Dendritic cell treated with granulocyte-macrophage colony-stimulating factor and Interleukin-4, amounts not matched to agents 40 ng/mL and 50 ng/mL, for 4 days (primary cell): Measurements from ENCODE around the gene PSG7.
"Not testable (repeated sequence)": the region's sequence is repeated elsewhere in the genome, so short reads cannot be mapped to it uniquely, and the experiment has no call there.

Source experiments
- H3K27ac Mint-ChIP-seq: one replicate; pipeline ENCODE4 v1.8.0; 2022; ENCODE audit warnings: mild to moderate bottlenecking, mixed read lengths
- H3K27me3 Mint-ChIP-seq: one replicate; pipeline ENCODE4 v1.8.0; 2022; ENCODE audit warnings: mild to moderate bottlenecking, mixed read lengths
- H3K36me3 Mint-ChIP-seq: one replicate; pipeline ENCODE4 v1.8.0; 2022; ENCODE audit warnings: low read depth, mixed read lengths
- H3K4me1 Mint-ChIP-seq: one replicate; pipeline ENCODE4 v1.8.0; 2022; ENCODE audit warnings: low read depth, mixed read lengths
- H3K4me3 Mint-ChIP-seq: one replicate; pipeline ENCODE4 v1.8.0; 2022; ENCODE audit warnings: mild to moderate bottlenecking, moderate library complexity, mixed read lengths
- H3K9me3 Mint-ChIP-seq: one replicate; pipeline ENCODE4 v1.8.0; 2022; ENCODE audit warnings: mixed read lengths
- intact Hi-C: fragments of 100-400 bp; cut with micrococcal nuclease; formaldehyde crosslinking; loops from one replicate; pipeline ENCODE4 v1.15.0; 2022

The PSG7 gene

DNA sequence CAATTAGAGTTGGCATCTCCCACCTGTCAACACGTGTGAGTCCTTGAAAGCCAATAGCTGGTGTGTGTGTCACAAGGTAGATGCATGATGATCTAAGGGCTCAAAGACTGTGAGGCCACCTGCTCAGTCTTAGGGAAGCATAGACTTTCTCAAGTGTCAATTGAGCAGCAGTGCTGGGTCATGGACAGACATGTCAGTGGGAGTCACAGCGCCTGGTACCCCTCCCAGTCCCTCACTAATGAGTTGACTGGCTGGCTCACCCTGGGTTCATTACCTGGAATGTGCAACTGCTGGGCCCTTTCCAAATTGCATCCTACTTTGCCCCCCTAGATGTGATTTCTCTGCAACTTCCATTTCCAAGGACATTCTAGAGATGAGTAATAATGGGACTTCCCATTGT is 10.2 kb downstream of the PSG7 start:
- Mint-ChIP-seq H3K27ac (no peak overlapping the region), H3K27me3 (no peaks in the 10 kb centered on the region), H3K9me3 (no peaks in the 10 kb centered on the region), H3K36me3 (no peaks in the 10 kb centered on the region), H3K4me1 (no peaks in the 10 kb centered on the region), H3K4me3 (no peak overlapping the region)
- intact Hi-C loops: no loop called here

DNA sequence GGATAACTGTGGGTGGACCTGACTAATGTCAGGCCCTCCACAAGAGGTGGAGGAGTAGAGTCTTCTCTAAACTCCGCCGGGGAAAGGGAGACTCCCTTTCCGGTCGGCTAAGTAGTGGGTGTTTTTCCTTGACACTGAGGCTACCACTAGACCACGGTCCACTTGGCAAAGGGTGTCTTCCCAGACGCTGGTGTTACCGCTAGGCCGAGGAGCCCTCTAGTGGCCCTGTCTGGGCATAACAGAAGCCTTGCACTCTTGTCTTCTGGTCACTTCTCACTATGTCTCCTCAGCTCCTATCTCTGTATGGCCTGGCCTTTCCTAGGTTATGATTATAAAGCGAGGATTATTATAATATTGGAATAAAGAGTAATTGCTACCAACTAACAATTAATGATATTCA is 13.9 kb downstream of the PSG7 start:
- H3K36me3 Mint-ChIP-seq, H3K4me3 Mint-ChIP-seq, H3K27ac Mint-ChIP-seq, H3K9me3 Mint-ChIP-seq, H3K27me3 Mint-ChIP-seq, intact Hi-C loops, H3K4me1 Mint-ChIP-seq: not testable (repeated sequence)

GRCh38 chr19:42920971-42921370 is 16.0 kb downstream of the PSG7 start:
- H3K27me3 Mint-ChIP-seq, H3K36me3 Mint-ChIP-seq, H3K9me3 Mint-ChIP-seq, H3K4me3 Mint-ChIP-seq, H3K27ac Mint-ChIP-seq, H3K4me1 Mint-ChIP-seq, intact Hi-C loops: not testable (repeated sequence)

- no peaks in the 10 kb centered on the region for H3K4me1 Mint-ChIP-seq
- peaks cover 3% of the 10 kb centered on the region for H3K27me3 Mint-ChIP-seq
- no peaks in the 10 kb centered on the region for H3K9me3 Mint-ChIP-seq
- no peak overlapping the region for H3K27ac Mint-ChIP-seq
- no peak overlapping the region for H3K4me3 Mint-ChIP-seq
- intact Hi-C loops: no loop called here
- H3K36me3 Mint-ChIP-seq: no peaks in the 10 kb centered on the region
Measured at GRCh38 chr19:42919757-42920079, 17.3 kb downstream of the PSG7 start.

DNA sequence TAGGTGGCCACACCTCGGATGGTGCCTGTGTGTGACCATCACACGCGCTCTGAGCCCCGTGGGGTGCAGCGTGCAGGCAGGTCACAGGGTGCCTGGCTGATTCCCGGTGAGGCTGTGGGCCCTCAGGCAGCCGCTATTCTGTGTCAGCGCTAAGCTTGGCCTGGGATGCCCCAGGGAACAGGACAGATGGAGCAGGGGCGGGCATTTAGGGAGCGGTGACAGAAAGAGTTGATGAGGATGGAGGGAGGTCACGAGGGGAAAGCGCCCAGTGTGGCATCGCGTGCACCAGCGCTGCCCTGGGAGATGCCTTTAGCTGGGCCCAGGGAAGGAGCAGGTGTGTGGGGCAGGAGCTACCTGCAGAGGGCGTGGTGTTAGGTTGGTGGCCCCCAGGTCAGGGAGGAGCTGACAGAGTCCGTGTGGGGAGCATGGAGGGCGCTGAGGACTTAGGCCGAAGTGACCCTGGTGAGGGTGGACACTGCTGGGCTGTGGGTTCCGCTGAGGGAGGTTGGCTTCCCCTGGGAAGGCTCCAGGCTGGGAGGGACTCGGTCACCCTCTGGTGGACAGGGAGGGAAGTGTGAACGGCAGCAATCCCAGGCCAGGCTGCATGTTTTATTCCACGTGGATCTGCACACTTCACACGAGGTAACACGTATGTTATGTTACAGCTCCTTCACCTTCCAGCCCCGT is 17.8 kb downstream of the PSG7 start:
- H3K27me3 Mint-ChIP-seq, H3K36me3 Mint-ChIP-seq, H3K27ac Mint-ChIP-seq, H3K9me3 Mint-ChIP-seq, intact Hi-C loops, H3K4me1 Mint-ChIP-seq, H3K4me3 Mint-ChIP-seq: not testable (repeated sequence)

DNA sequence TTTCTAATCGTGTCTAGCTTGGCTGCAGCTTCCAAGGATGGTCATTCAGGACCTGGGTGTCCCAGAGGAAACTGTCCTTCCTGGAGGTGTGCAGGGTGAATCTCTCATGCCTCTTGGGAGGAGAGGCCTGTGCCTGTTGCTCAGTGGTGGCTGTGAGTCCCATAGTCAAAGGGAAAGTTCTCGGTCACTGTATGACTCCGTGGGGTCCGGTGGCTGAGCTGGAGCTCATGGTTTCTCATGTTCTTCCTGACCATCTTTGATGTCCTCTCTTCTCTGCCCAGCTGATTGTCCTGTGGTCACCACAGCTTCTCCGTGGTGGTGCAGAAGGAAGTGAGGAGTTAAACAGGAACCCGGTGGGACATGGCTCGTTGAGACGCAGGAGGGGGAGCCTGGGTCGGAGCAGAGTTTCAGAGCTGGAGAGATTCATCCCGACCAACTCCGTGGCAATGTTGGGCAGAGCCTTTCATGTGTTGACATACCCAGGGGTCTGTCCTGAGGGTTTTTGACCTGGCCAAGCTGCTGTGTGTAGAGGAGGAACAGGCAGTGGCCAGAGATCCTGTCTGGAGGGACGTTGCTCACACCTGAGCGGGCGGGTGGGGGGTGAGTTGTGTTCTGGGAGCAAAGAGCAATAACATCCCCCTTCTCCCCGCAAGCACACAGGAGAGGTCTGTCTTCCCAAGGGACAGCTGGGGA is 18.5 kb downstream of the PSG7 start:
- H3K9me3 Mint-ChIP-seq, H3K27me3 Mint-ChIP-seq, H3K36me3 Mint-ChIP-seq, H3K27ac Mint-ChIP-seq, H3K4me1 Mint-ChIP-seq, intact Hi-C loops, H3K4me3 Mint-ChIP-seq: not testable (repeated sequence)

- H3K9me3 Mint-ChIP-seq, H3K36me3 Mint-ChIP-seq, H3K27me3 Mint-ChIP-seq, H3K4me1 Mint-ChIP-seq, H3K27ac Mint-ChIP-seq, H3K4me3 Mint-ChIP-seq, intact Hi-C loops: not testable (repeated sequence)
Measured at GRCh38 chr19:42917634-42918033, 19.4 kb downstream of the PSG7 start, which contains the start of gene PSG6. TSS of gene PSG6 (minus strand) at chr19:42917894. CDS start at chr19:42917792, 102 bp downstream.

GRCh38 chr19:42916931-42917330 is 20.1 kb downstream of the PSG7 start:
- H3K27me3 Mint-ChIP-seq, H3K9me3 Mint-ChIP-seq, H3K36me3 Mint-ChIP-seq, intact Hi-C loops, H3K4me1 Mint-ChIP-seq, H3K4me3 Mint-ChIP-seq, H3K27ac Mint-ChIP-seq: not testable (repeated sequence)

GRCh38 chr19:42913516-42913915 is 23.5 kb downstream of the PSG7 start:
- H3K27me3 Mint-ChIP-seq, intact Hi-C loops, H3K9me3 Mint-ChIP-seq, H3K27ac Mint-ChIP-seq, H3K4me3 Mint-ChIP-seq, H3K36me3 Mint-ChIP-seq, H3K4me1 Mint-ChIP-seq: not testable (repeated sequence)

DNA sequence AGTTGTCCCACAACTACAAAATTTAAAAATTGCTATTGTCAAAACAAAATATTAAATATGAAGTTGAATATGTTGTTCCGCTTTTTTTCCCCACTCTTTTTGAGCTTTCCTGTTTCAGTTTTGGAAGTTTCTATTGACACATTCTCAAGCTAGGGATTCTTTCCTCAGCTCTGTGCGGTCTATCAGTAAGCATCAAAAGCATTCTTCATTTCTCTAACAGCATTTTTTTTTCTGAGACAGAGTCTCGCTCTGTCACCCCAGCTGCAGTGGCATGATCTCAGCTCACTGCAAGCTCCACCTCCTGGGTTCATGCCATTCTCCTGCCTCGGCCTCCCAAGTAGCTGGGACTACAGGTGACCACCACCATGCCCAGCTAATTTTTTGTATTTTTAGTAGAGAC is 24.1 kb downstream of the PSG7 start:
- H3K9me3 Mint-ChIP-seq, H3K36me3 Mint-ChIP-seq, intact Hi-C loops, H3K27me3 Mint-ChIP-seq, H3K4me1 Mint-ChIP-seq, H3K4me3 Mint-ChIP-seq, H3K27ac Mint-ChIP-seq: not testable (repeated sequence)

DNA sequence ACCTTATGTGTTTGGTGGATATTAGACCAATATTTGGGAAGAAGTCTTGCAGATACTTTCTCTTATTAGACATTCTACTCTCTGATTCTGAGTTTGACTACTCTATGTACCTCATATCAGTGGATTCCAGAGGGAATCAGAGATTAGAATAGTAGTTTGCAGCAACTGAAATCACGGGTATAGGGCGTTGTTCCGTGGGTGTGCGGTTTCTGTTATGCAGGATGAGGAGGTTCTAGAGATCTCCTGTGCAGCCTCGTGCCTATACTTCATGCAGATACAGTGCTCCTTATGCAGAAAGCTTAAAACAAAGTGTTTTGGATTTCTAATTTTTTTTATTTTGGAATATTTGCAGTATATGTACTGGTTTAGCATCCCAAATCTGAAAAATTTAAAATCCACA is 25.3 kb downstream of the PSG7 start:
- H3K4me3 Mint-ChIP-seq, H3K9me3 Mint-ChIP-seq, H3K4me1 Mint-ChIP-seq, intact Hi-C loops, H3K27ac Mint-ChIP-seq, H3K27me3 Mint-ChIP-seq, H3K36me3 Mint-ChIP-seq: not testable (repeated sequence)

DNA sequence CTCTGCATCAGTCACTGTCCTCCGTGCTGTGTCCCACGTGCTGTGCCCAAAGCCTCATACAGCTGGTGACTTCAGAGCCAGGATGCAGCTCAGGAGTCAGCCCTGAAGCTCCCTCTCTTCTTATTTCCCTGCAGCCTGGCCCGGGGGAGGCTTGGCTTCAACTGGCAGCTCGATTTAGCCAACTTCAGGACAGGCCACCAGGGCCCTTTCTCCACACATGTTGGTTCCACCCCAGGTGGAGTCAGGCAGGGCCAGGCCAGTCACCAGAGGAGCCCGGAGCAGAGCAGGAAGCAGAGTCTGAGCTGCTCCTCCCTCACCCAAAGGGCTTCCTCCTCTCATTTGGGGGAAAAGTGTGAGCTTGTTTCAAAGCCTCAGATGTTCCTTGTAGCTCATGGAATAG is 30.8 kb downstream of the PSG7 start:
- H3K36me3 Mint-ChIP-seq, H3K27ac Mint-ChIP-seq, H3K27me3 Mint-ChIP-seq, H3K4me3 Mint-ChIP-seq, H3K9me3 Mint-ChIP-seq, intact Hi-C loops, H3K4me1 Mint-ChIP-seq: not testable (repeated sequence)

- H3K36me3 Mint-ChIP-seq, H3K4me1 Mint-ChIP-seq, H3K27me3 Mint-ChIP-seq, H3K9me3 Mint-ChIP-seq, H3K4me3 Mint-ChIP-seq, intact Hi-C loops, H3K27ac Mint-ChIP-seq: not testable (repeated sequence)
Measured at GRCh38 chr19:42900561-42900960, 36.4 kb downstream of the PSG7 start.

- H3K27me3 Mint-ChIP-seq, H3K9me3 Mint-ChIP-seq, H3K4me1 Mint-ChIP-seq, H3K4me3 Mint-ChIP-seq, H3K36me3 Mint-ChIP-seq, intact Hi-C loops, H3K27ac Mint-ChIP-seq: not testable (repeated sequence)
Measured at GRCh38 chr19:42899674-42900073, 37.3 kb downstream of the PSG7 start.

- H3K36me3 Mint-ChIP-seq, H3K27ac Mint-ChIP-seq, H3K4me3 Mint-ChIP-seq, H3K9me3 Mint-ChIP-seq, H3K4me1 Mint-ChIP-seq, intact Hi-C loops, H3K27me3 Mint-ChIP-seq: not testable (repeated sequence)
Measured at GRCh38 chr19:42899110-42899509, 37.9 kb downstream of the PSG7 start.
